Neutrophil (primary cell): ENCODE data around the gene CCDC13.

ENCODE experiments used
- H3K27ac ChIP-seq: fragments of 200-600 bp; sonication (generic); 2 replicates; pipeline ENCODE4 v1.5.1; 2016; ENCODE audit warnings: mild to moderate bottlenecking, moderate library complexity
- H3K27me3 ChIP-seq: fragments of 200-600 bp; sonication (generic); 2 replicates; pipeline ENCODE4 v1.6.0; 2016; ENCODE audit warnings: mild to moderate bottlenecking
- H3K36me3 ChIP-seq: fragments of 200-600 bp; sonication (generic); 2 replicates; pipeline ENCODE4 v1.5.1; 2017
- H3K4me1 ChIP-seq, 2 experiments: fragments of 200-600 bp in 1 of 2; sonication (generic) in 1 of 2; 1 replicate in 1 of 2; 2 replicates in 1 of 2; pipeline versions ENCODE4 v1.5.1 to v1.6.1; 2013 to 2016; ENCODE audit warnings: low read depth in 1 of 2, low read length in 1 of 2, mild to moderate bottlenecking in 1 of 2, moderate library complexity in 1 of 2; ENCODE audit not compliant: control insufficient read depth in 1 of 2, insufficient read depth in 1 of 2
- H3K4me3 ChIP-seq, 2 experiments: fragments of 200-600 bp in 1 of 2; sonication (generic) in 1 of 2; 1 replicate in 1 of 2; 2 replicates in 1 of 2; pipeline ENCODE4 v1.5.1; 2013 to 2016; ENCODE audit warnings: low read depth in 1 of 2, low read length in 1 of 2, mild to moderate bottlenecking in 1 of 2, moderate library complexity in 1 of 2
- H3K9me3 ChIP-seq: fragments of 200-600 bp; sonication (generic); 2 replicates; pipeline ENCODE4 v1.5.1; 2016
- TF ChIP-seq, protein P1 (sequence below): fragments of 200-600 bp; sonication (generic); IDR thresholded peaks from 2 replicates; pipeline ENCODE4 v1.5.1; 2016; ENCODE audit warnings: antibody characterized with exemption

CCDC13 gene

DNA sequence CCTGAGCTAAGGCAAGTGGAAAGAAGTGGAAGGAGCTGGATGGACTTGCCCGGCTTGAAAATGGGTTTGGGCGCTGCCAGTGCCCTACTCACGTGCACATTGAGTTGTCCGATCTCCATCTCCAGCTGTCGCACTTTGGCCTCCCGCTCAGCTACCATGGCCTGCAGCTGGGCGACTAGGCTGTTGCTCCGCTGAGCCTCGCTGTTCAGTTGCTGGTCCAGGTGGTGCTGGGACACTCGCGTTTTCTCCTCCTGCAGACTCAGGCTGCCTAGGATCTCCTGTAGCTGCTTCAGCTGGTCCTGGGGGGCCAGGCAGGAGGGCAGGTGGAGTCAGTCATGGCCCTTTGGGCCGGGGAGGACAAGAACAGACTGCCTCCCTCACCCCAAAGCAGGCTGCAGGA is 37.4 kb downstream of the CCDC13 start:
- H3K9me3 ChIP-seq = no peaks in the 10 kb centered on the region

DNA sequence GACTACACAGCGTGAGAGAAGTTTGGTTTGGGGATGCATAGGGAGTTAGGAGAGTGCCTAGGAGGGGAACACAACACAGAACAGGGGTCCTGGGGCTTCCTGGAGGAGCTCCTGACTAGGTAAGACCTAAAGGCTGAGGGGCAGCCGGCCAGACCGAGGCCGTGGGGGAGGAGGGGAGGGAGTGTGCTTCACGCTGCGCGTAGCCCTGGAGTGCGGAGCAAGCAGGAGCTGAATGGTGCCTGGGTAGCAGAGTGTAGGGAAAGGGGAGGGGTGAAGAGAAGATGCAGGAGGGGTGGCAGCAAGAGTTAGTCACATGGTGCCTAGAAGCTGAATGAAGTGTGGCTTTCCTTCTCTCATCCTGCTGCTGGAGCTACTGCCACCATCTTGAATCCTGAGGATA is 38.0 kb downstream of the CCDC13 start:
- Histone ChIP-seq H3K4me1 (no peaks in the 10 kb centered on the region), H3K36me3 (no peaks in the 10 kb centered on the region), H3K4me3 (no peak overlapping the region), H3K9me3 (no peaks in the 10 kb centered on the region), H3K27ac (no peak overlapping the region), H3K27me3 (no peaks in the 10 kb centered on the region)
- TF ChIP-seq, protein P1, sequence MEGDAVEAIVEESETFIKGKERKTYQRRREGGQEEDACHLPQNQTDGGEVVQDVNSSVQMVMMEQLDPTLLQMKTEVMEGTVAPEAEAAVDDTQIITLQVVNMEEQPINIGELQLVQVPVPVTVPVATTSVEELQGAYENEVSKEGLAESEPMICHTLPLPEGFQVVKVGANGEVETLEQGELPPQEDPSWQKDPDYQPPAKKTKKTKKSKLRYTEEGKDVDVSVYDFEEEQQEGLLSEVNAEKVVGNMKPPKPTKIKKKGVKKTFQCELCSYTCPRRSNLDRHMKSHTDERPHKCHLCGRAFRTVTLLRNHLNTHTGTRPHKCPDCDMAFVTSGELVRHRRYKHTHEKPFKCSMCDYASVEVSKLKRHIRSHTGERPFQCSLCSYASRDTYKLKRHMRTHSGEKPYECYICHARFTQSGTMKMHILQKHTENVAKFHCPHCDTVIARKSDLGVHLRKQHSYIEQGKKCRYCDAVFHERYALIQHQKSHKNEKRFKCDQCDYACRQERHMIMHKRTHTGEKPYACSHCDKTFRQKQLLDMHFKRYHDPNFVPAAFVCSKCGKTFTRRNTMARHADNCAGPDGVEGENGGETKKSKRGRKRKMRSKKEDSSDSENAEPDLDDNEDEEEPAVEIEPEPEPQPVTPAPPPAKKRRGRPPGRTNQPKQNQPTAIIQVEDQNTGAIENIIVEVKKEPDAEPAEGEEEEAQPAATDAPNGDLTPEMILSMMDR = no peak

More for the DNA sequence above, 37.4 kb downstream of the CCDC13 start:
- H3K4me3 ChIP-seq = no peak overlapping the region
- no peaks in the 10 kb centered on the region for H3K4me1 ChIP-seq
- H3K27me3 ChIP-seq = no peaks in the 10 kb centered on the region
- TF ChIP-seq, protein P1 = no peak
- H3K27ac ChIP-seq = no peak overlapping the region
- no peaks in the 10 kb centered on the region for H3K36me3 ChIP-seq

DNA sequence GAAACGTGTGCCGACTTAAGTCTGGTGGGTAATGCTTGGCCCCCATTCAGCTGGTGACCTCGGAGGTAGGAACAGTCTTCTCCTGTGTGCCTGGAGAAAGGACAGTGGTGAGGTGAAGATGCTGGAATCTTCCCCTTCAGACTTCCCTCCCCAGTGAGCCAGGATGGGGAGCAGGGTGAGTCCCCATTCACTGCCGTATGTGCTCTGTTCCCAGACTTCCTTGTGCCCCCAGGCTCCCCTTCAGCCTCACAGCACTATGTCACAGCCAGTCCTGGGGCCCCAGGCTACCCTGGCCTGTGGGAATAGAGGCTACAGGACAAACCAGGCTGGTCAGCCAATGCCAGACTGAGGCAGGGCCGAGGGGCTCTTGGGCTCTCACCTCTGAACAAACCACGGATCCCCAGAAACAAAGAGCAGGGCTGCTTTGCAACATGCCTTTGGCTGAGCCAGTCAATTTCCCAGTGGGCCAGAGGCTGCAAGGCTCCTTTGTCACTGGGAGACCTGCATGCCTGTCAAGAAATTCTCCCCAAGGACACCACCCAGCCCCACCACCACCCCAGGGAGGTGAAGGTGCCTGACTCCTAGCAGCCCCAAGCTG is 38.7 kb downstream of the CCDC13 start:
- Histone ChIP-seq H3K9me3 (no peaks in the 10 kb centered on the region), H3K27me3 (no peaks in the 10 kb centered on the region), H3K4me3 (no peak overlapping the region), H3K27ac (no peak overlapping the region), H3K36me3 (no peaks in the 10 kb centered on the region), H3K4me1 (no peaks in the 10 kb centered on the region)
- TF ChIP-seq, protein P1 = no peak

DNA sequence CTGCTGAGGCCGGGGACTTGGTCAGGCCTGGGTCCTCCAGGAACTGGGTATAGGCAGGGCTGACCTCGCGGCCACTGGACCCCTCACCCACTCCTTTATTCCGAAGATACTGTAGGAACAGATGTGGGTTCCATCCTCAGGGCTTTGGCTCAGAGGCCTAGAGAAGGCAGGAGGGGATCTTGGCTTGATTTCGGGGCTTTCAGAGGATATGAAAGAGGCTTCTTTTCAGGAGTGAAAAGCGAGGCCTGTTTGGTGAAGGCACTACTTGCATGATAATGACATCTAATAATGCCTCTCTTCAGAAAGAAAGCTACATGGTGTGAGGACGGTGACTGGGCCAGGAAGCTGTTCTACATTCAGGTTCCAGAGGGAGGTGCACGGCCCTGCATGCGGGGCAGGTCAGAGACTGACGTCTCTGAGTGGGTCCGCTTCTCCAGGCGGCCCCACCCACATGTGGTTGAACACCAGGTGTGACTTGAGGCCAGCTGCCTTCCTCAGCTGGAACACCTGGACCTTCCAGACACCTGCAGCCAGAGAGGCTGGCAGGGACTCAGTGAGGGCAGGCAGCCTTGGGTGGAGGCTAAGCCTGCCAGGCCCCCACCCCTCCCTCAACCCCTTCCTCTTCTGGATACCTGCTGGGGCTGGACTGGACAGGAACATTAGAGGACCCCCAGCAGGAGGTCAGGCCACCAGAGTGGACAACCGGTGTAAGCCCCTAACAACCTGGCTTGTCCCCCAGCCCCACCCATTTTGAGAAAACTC is 39.4 kb downstream of the CCDC13 start:
- Histone ChIP-seq H3K4me1 (no peaks in the 10 kb centered on the region), H3K27me3 (no peaks in the 10 kb centered on the region), H3K27ac (no peak overlapping the region), H3K4me3 (no peak overlapping the region), H3K36me3 (no peaks in the 10 kb centered on the region), H3K9me3 (no peaks in the 10 kb centered on the region)
- TF ChIP-seq, protein P1 = no peak

DNA sequence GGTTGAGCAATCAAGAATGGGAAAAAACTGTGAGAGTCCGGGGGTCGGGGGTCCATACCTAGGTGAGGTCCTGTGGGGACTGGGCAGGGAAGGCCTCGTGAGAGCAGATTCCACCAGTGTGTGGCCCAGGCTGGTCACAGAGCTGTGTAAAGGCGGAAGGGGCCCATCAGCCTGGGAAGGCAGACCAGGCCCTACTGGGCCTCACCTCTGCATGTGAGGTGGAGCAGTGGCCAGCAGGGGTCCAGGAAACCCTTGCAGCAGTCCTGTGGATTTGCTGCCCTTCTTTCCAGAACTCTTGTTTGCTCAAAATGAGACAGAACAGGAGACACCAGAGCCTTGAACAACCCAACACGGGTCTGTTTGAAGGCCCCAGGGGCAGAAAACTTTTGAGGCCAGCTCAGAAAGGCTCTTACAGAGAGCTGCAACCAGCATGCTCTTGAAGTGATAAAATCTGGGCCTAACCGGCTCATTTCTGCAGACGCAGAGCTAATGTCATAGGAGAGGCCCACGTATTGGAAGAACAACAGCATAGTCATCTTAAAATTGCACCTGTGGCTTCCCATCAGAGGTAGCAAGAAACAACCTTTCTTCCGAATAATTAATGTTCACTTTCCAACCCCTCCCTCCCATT is 40.1 kb downstream of the CCDC13 start:
- Histone ChIP-seq H3K27me3 (no peaks in the 10 kb centered on the region), H3K4me3 (no peak overlapping the region), H3K9me3 (no peaks in the 10 kb centered on the region), H3K36me3 (no peaks in the 10 kb centered on the region), H3K4me1 (no peaks in the 10 kb centered on the region), H3K27ac (no peak overlapping the region)
- TF ChIP-seq, protein P1 = no peak
